ENCODE data around the gene ATN1. TPM values are rescaled to one million over a fixed set of nuclear protein-coding genes. Genes with fewer than 3 reads are reported as not detected.

The ATN1 gene
- total RNA-seq, 1 experiment from 2014 or later, result 2.2 TPM

DNA sequence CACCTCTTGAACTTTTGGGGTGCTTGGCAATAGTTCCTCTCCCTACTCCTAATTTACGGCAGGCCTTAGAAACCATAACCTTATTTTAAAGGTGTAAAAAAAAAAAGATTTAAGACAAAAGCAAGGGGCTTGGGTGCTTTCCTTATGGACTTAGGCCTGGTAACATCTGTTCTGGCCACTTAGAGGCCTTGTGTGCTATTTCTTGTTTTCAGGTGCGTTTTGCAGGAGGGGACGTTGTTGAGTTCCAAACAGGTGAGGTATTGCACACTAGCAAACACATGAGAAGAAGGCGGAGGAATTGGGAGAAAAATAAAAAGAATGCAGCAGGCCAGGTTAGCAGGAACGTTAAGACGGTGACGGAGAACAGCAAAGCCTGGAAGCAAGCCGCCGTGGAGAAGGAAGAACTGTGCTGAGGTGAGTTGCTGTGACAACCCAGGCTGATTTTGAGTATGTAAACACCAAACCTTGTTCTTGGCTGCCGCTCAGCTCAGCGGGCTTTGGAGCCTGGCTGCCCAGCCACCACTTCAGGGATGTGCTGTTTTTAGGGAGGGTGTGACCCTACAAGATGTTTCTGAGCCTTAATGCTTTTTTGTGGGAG is 60.3 kb downstream of the ATN1 start:
- DNase-seq (ENCODE audit: low spot score), result peak; percentile 81
- in situ Hi-C loops (cut with HindIII; ENCODE audit: low sequenced_read_pairs), result no loop called here

Other genes starting within 250 kb of the ATN1 start
- gene ZNF384, start 238.6 kb upstream of the ATN1 start, total RNA-seq (2014; rRNA removed; shearing (Covaris generic)), result 14.9 and 25.5 TPM in 2 replicates
- gene PIANP, start 227.1 kb upstream of the ATN1 start, total RNA-seq (2014; rRNA removed; shearing (Covaris generic)), result 0.44 and 4.4 TPM in 2 replicates
- 47.0 and 47.6 TPM in 2 replicates for gene COPS7A, start 203.9 kb upstream of the ATN1 start, total RNA-seq (2014; rRNA removed; shearing (Covaris generic))
- 342 and 364 TPM in 2 replicates for gene MLF2, start 174.8 kb upstream of the ATN1 start, total RNA-seq (2014; rRNA removed; shearing (Covaris generic))
- gene PTMS, start 161.6 kb upstream of the ATN1 start, total RNA-seq (2014; rRNA removed; shearing (Covaris generic)), result 259 and 267 TPM in 2 replicates
- gene LAG3, start 155.4 kb upstream of the ATN1 start, total RNA-seq (2014; rRNA removed; shearing (Covaris generic)), result 0.31 and 0.58 TPM in 2 replicates
- 0.34 and 1.3 TPM in 2 replicates for gene CD4, start 138.4 kb upstream of the ATN1 start, total RNA-seq (2014; rRNA removed; shearing (Covaris generic))
- gene GPR162, start 106.1 kb upstream of the ATN1 start, total RNA-seq (2014; rRNA removed; shearing (Covaris generic)), result 37.7 and 59.0 TPM in 2 replicates
- 56.4 and 70.5 TPM in 2 replicates for gene P3H3, start 99.6 kb upstream of the ATN1 start, total RNA-seq (2014; rRNA removed; shearing (Covaris generic))
- 0.25 and 3.8 TPM in 2 replicates for gene GNB3, start 87.0 kb upstream of the ATN1 start, total RNA-seq (2014; rRNA removed; shearing (Covaris generic))
- 84.2 and 103 TPM in 2 replicates for gene CDCA3, start 76.7 kb upstream of the ATN1 start, total RNA-seq (2014; rRNA removed; shearing (Covaris generic))
- gene USP5, start 75.8 kb upstream of the ATN1 start, total RNA-seq (2014; rRNA removed; shearing (Covaris generic)), result 137 and 156 TPM in 2 replicates
- gene TPI1, start 60.4 kb upstream of the ATN1 start, total RNA-seq (2014; rRNA removed; shearing (Covaris generic)), result 1,506 and 1,683 TPM in 2 replicates
- gene SPSB2, start 54.7 kb upstream of the ATN1 start, total RNA-seq (2014; rRNA removed; shearing (Covaris generic)), result 30.6 and 38.3 TPM in 2 replicates
- 7.0 and 16.1 TPM in 2 replicates for gene LRRC23, start 23.1 kb upstream of the ATN1 start, total RNA-seq (2014; rRNA removed; shearing (Covaris generic))
- gene ENO2, start 13.4 kb upstream of the ATN1 start, total RNA-seq (2014; rRNA removed; shearing (Covaris generic)), result 3.3 and 13.2 TPM in 2 replicates
- gene RNU7-1, start 15.9 kb downstream of the ATN1 start, total RNA-seq (2014; rRNA removed; shearing (Covaris generic)), result not detected in 2 replicates
- gene C12orf57, start 16.1 kb downstream of the ATN1 start, total RNA-seq (2014; rRNA removed; shearing (Covaris generic)), result 88.1 and 132 TPM in 2 replicates
- 12.1 and 16.6 TPM in 2 replicates for gene PTPN6, start 23.4 kb downstream of the ATN1 start, total RNA-seq (2014; rRNA removed; shearing (Covaris generic))
- gene PHB2, start 42.7 kb downstream of the ATN1 start, total RNA-seq (2014; rRNA removed; shearing (Covaris generic)), result 667 and 679 TPM in 2 replicates
- gene EMG1, start 43.0 kb downstream of the ATN1 start, total RNA-seq (2014; rRNA removed; shearing (Covaris generic)), result 76.4 and 83.4 TPM in 2 replicates
- gene LPCAT3, start 90.5 kb downstream of the ATN1 start, total RNA-seq (2014; rRNA removed; shearing (Covaris generic)), result 59.1 and 68.3 TPM in 2 replicates
- gene C1S, start 132.8 kb downstream of the ATN1 start, total RNA-seq (2014; rRNA removed; shearing (Covaris generic)), result 3.3 and 4.1 TPM in 2 replicates
- 0.78 and 0.98 TPM in 2 replicates for gene C1R, start 164.5 kb downstream of the ATN1 start, total RNA-seq (2014; rRNA removed; shearing (Covaris generic))
- 3.9 and 5.4 TPM in 2 replicates for gene C1RL, start 181.3 kb downstream of the ATN1 start, total RNA-seq (2014; rRNA removed; shearing (Covaris generic))
- gene RBP5, start 200.9 kb downstream of the ATN1 start, total RNA-seq (2014; rRNA removed; shearing (Covaris generic)), result not detected in 2 replicates
- gene CLSTN3, start 202.4 kb downstream of the ATN1 start, total RNA-seq (2014; rRNA removed; shearing (Covaris generic)), result 14.8 and 17.9 TPM in 2 replicates

Data from G401 (cell line).